Activated CD4-positive, alpha-beta T cell treated with anti-CD3 and anti-CD28 coated beads, Interleukin-2, amount 10 ng/mL, durations not matched to agents 24 days and 14 days (primary cell): Measurements from ENCODE around the gene PDE8A. TPM values are rescaled to one million over a fixed set of nuclear protein-coding genes. Genes with fewer than 3 reads are reported as not detected.

Experiments used
- DNase-seq: peaks from one replicate; pipeline ENCODE4 v3.0.0; 2022
- H3K27ac Mint-ChIP-seq: one replicate; pipeline ENCODE4 v1.8.0; 2022; ENCODE audit warnings: mild to moderate bottlenecking, mixed read lengths
- H3K27me3 Mint-ChIP-seq: one replicate; pipeline ENCODE4 v1.8.0; 2022; ENCODE audit warnings: mixed read lengths
- H3K36me3 Mint-ChIP-seq: one replicate; pipeline ENCODE4 v1.8.0; 2022; ENCODE audit warnings: low read depth, mild to moderate bottlenecking, mixed read lengths
- H3K4me1 Mint-ChIP-seq: one replicate; pipeline ENCODE4 v1.8.0; 2021; ENCODE audit warnings: mixed read lengths
- H3K4me3 Mint-ChIP-seq: one replicate; pipeline ENCODE4 v1.8.0; 2022; ENCODE audit warnings: mild to moderate bottlenecking, moderate library complexity, mixed read lengths
- H3K9me3 Mint-ChIP-seq: one replicate; pipeline ENCODE4 v1.8.0; 2021; ENCODE audit warnings: mixed read lengths
- intact Hi-C: fragments of 100-400 bp; cut with micrococcal nuclease; formaldehyde crosslinking; loops from one replicate; pipeline ENCODE4 v1.15.1; 2023
- total RNA-seq: library from RNA; stranded (reverse); gene quantifications from 2 replicates; pipeline ENCODE4 v1.2.3, GENCODE V29; 2022

PDE8A gene
- total RNA-seq, 1 donor from 2014 or later: 21.1 TPM

DNA sequence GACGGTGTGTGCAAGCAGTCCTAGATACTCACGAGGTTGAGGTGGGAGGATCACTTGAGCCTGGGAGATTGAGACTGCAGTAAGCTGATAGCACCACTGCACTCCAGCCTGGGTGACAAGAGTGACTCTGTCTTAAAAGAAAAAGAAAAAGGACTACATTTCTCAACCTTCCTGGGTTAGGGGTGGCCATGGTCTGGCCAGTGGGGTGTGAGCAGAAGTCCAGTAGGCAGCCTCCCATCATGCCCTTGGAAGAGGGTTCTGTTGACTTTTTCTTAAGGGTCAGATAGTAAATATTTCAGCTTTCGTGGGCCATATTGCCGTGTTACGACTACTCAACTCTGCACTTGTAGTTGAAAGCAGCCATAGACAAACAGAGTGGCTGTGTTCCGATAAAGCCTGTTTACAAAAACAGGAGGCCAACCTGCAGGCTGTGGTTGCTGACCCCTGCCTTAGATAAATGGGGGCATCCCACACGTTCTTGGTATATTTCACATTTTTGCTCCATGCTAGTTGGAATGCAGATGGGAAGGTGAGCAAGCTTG lies 31.0 kb upstream of the PDE8A start:
- no peak for DNase-seq
- no peak overlapping the region for H3K4me3 Mint-ChIP-seq
- intact Hi-C loops: no loop called here
- peaks cover 22% of the 10 kb centered on the region for H3K27me3 Mint-ChIP-seq
- H3K27ac Mint-ChIP-seq: no peak overlapping the region
- no peaks in the 10 kb centered on the region for H3K36me3 Mint-ChIP-seq
- H3K9me3 Mint-ChIP-seq: no peaks in the 10 kb centered on the region
- H3K4me1 Mint-ChIP-seq: no peaks in the 10 kb centered on the region

DNA sequence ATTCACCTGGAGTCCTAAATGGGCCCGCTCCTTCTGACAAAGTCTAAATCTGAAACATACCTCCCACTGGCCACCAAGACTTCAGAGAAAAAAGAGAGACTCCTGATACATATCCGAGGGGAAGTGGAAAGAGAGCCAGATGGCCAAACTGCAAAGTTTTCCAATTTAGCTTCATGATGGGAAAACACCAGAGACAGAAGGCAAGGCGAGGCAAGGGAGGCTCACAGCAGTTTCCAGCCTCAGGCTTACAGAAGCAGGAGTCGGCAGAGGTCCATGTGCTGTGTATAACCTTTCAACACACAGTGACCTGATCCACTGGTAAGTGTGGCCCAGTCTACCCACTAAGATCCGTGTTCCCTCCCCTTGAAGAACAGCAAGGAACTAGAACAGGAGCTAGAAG lies 29.9 kb upstream of the PDE8A start:
- no peak overlapping the region for H3K4me3 Mint-ChIP-seq
- intact Hi-C loops: no loop called here
- peaks cover 29% of the 10 kb centered on the region for H3K27me3 Mint-ChIP-seq
- no peak for DNase-seq
- H3K9me3 Mint-ChIP-seq: no peaks in the 10 kb centered on the region
- no peak overlapping the region for H3K27ac Mint-ChIP-seq
- no peaks in the 10 kb centered on the region for H3K36me3 Mint-ChIP-seq
- H3K4me1 Mint-ChIP-seq: no peaks in the 10 kb centered on the region

- no peak for DNase-seq
- H3K9me3 Mint-ChIP-seq: no peaks in the 10 kb centered on the region
- no peaks in the 10 kb centered on the region for H3K36me3 Mint-ChIP-seq
- no peak overlapping the region for H3K4me3 Mint-ChIP-seq
- H3K4me1 Mint-ChIP-seq: no peaks in the 10 kb centered on the region
- peaks cover 33% of the 10 kb centered on the region for H3K27me3 Mint-ChIP-seq
- H3K27ac Mint-ChIP-seq: no peak overlapping the region
- intact Hi-C loops: no loop called here
These were observed 28.5 kb upstream of the PDE8A start for GRCh38 chr15:84953136-84953535.

DNA sequence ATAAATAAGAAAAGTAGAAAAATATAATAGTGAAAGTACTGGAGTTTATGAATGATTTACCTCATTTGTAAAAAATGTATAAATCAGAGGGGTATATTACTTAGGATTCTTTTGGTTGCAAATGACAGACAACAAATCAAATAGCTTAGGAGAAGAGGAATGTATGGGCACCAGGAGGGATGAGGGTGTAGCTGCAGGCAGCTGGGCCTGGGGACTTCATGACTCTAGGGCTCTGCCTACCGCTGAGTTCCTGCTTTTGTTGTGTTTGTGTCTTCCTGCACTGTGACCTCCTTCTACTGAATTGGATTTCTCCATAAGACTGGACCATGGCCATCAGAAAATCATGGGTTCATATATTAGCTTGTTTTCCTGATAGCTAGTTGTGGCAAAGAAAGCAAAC lies 27.9 kb upstream of the PDE8A start:
- H3K27ac Mint-ChIP-seq: no peak overlapping the region
- no peak overlapping the region for H3K4me3 Mint-ChIP-seq
- no peaks in the 10 kb centered on the region for H3K4me1 Mint-ChIP-seq
- H3K36me3 Mint-ChIP-seq: no peaks in the 10 kb centered on the region
- intact Hi-C loops: no loop called here
- peaks cover 33% of the 10 kb centered on the region for H3K27me3 Mint-ChIP-seq
- H3K9me3 Mint-ChIP-seq: no peaks in the 10 kb centered on the region
- DNase-seq: no peak

GRCh38 chr15:84955089-84955848 lies 26.4 kb upstream of the PDE8A start:
- no peaks in the 10 kb centered on the region for H3K9me3 Mint-ChIP-seq
- intact Hi-C loops: loop anchor here (1.0 kb wide), 1 partner anchor 89 kb away; no protein-coding TSS in a partner anchor
- H3K27me3 Mint-ChIP-seq: peaks cover 31% of the 10 kb centered on the region
- DNase-seq: peak; percentile 72
- H3K4me3 Mint-ChIP-seq: no peak overlapping the region
- no peaks in the 10 kb centered on the region for H3K36me3 Mint-ChIP-seq
- peaks cover 2% of the 10 kb centered on the region for H3K4me1 Mint-ChIP-seq
- H3K27ac Mint-ChIP-seq: no peak overlapping the region

- Mint-ChIP-seq H3K36me3 (no peaks in the 10 kb centered on the region), H3K9me3 (no peaks in the 10 kb centered on the region), H3K27me3 (peaks cover 31% of the 10 kb centered on the region), H3K4me1 (peaks cover 2% of the 10 kb centered on the region), H3K4me3 (no peak overlapping the region), H3K27ac (no peak overlapping the region)
- intact Hi-C loops: no loop called here
- DNase-seq: no peak
These were observed 25.5 kb upstream of the PDE8A start for GRCh38 chr15:84956199-84956598.

GRCh38 chr15:84960391-84961113 lies 21.1 kb upstream of the PDE8A start:
- peaks cover 3% of the 10 kb centered on the region for H3K9me3 Mint-ChIP-seq

DNA sequence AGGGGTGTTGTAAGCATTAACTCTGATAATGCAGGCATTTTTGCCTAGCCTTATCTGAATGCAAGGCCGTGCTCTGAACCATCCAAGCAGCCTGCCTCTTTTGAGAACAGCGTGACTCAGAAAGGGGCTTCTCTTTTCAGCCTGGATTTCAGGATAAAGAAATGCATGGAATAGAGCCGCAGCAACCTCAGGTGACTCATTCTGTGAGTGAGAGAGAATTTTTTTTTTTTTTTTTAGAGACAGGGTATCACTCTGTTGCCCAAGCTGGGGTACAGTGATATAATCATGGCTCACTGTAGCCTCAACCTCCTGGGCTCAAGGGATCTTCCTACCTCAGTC lies 20.6 kb upstream of the PDE8A start:
- no peak overlapping the region for H3K4me3 Mint-ChIP-seq
- H3K9me3 Mint-ChIP-seq: peaks cover 3% of the 10 kb centered on the region
- intact Hi-C loops: no loop called here
- peaks cover 2% of the 10 kb centered on the region for H3K4me1 Mint-ChIP-seq
- peaks cover 23% of the 10 kb centered on the region for H3K27me3 Mint-ChIP-seq
- H3K27ac Mint-ChIP-seq: no peak overlapping the region
- no peaks in the 10 kb centered on the region for H3K36me3 Mint-ChIP-seq
- DNase-seq: no peak

More at GRCh38 chr15:84960391-84961113, 21.1 kb upstream of the PDE8A start:
- no peak for DNase-seq
- Mint-ChIP-seq H3K27ac (no peak overlapping the region), H3K36me3 (no peaks in the 10 kb centered on the region), H3K4me1 (peaks cover 2% of the 10 kb centered on the region), H3K4me3 (no peak overlapping the region), H3K27me3 (peaks cover 27% of the 10 kb centered on the region)
- intact Hi-C loops: no loop called here

GRCh38 chr15:84961707-84962106 lies 19.9 kb upstream of the PDE8A start:
- Mint-ChIP-seq H3K9me3 (peaks cover 3% of the 10 kb centered on the region), H3K27ac (no peak overlapping the region), H3K27me3 (peaks cover 20% of the 10 kb centered on the region), H3K4me1 (peaks cover 2% of the 10 kb centered on the region), H3K4me3 (no peak overlapping the region), H3K36me3 (no peaks in the 10 kb centered on the region)
- intact Hi-C loops: no loop called here
- DNase-seq: no peak

- peaks cover 10% of the 10 kb centered on the region for H3K9me3 Mint-ChIP-seq
- H3K4me3 Mint-ChIP-seq: no peak overlapping the region
- no peak overlapping the region for H3K27ac Mint-ChIP-seq
- DNase-seq: no peak
- H3K4me1 Mint-ChIP-seq: peaks cover 2% of the 10 kb centered on the region
- H3K27me3 Mint-ChIP-seq: peaks cover 13% of the 10 kb centered on the region
- intact Hi-C loops: no loop called here
- no peaks in the 10 kb centered on the region for H3K36me3 Mint-ChIP-seq
These were observed 18.7 kb upstream of the PDE8A start for GRCh38 chr15:84962955-84963354.

GRCh38 chr15:84967380-84967779 lies 14.3 kb upstream of the PDE8A start:
- no peak for DNase-seq
- Mint-ChIP-seq H3K9me3 (peaks cover 10% of the 10 kb centered on the region), H3K4me3 (no peak overlapping the region), H3K27me3 (peaks cover 17% of the 10 kb centered on the region), H3K36me3 (no peaks in the 10 kb centered on the region), H3K4me1 (no peaks in the 10 kb centered on the region), H3K27ac (no peak overlapping the region)
- intact Hi-C loops: no loop called here

GRCh38 chr15:84968301-84968700 lies 13.4 kb upstream of the PDE8A start:
- H3K4me1 Mint-ChIP-seq: no peaks in the 10 kb centered on the region
- peaks cover 10% of the 10 kb centered on the region for H3K9me3 Mint-ChIP-seq
- no peak overlapping the region for H3K27ac Mint-ChIP-seq
- H3K36me3 Mint-ChIP-seq: no peaks in the 10 kb centered on the region
- intact Hi-C loops: no loop called here
- peaks cover 17% of the 10 kb centered on the region for H3K27me3 Mint-ChIP-seq
- DNase-seq: no peak
- no peak overlapping the region for H3K4me3 Mint-ChIP-seq

DNA sequence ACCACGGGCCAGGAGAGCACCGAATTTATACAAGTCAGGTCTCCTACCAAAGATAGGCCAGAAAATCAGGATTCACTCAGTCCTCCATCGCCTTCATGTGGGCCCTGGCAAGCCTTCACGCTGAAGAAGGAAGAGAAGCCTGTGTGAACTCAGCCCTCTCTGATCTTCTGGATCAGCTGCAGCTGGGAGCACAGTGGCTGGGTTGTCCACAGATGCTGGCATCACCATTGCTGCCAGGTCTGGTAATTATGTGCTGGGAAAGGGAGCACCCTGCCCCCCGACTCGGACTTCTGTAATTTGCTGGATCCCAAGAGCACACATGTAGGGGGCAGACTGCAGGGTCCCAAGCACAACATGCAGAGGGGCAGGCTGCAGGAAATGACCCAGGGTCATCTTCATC lies 12.4 kb upstream of the PDE8A start:
- intact Hi-C loops: no loop called here
- H3K36me3 Mint-ChIP-seq: no peaks in the 10 kb centered on the region

GRCh38 chr15:84970843-84971242 lies 10.8 kb upstream of the PDE8A start:
- H3K36me3 Mint-ChIP-seq: no peaks in the 10 kb centered on the region
- intact Hi-C loops: no loop called here
- H3K27ac Mint-ChIP-seq: no peak overlapping the region
- peaks cover 7% of the 10 kb centered on the region for H3K9me3 Mint-ChIP-seq
- H3K4me1 Mint-ChIP-seq: no peaks in the 10 kb centered on the region
- no peak for DNase-seq
- no peak overlapping the region for H3K4me3 Mint-ChIP-seq
- H3K27me3 Mint-ChIP-seq: peaks cover 10% of the 10 kb centered on the region

More for the DNA sequence above, 12.4 kb upstream of the PDE8A start:
- peaks cover 14% of the 10 kb centered on the region for H3K27me3 Mint-ChIP-seq
- H3K27ac Mint-ChIP-seq: no peak overlapping the region
- peaks cover 10% of the 10 kb centered on the region for H3K9me3 Mint-ChIP-seq
- no peak for DNase-seq
- H3K4me3 Mint-ChIP-seq: no peak overlapping the region
- H3K4me1 Mint-ChIP-seq: no peaks in the 10 kb centered on the region
